COLO668 (cell line): ENCODE measurements around the gene MTRF1.

Experiments
- DNase-seq: peaks from one replicate; lab custom pipeline; 2025; ENCODE audit not compliant: unreplicated experiment; lab: John Stamatoyannopoulos, UW

Gene MTRF1

DNA sequence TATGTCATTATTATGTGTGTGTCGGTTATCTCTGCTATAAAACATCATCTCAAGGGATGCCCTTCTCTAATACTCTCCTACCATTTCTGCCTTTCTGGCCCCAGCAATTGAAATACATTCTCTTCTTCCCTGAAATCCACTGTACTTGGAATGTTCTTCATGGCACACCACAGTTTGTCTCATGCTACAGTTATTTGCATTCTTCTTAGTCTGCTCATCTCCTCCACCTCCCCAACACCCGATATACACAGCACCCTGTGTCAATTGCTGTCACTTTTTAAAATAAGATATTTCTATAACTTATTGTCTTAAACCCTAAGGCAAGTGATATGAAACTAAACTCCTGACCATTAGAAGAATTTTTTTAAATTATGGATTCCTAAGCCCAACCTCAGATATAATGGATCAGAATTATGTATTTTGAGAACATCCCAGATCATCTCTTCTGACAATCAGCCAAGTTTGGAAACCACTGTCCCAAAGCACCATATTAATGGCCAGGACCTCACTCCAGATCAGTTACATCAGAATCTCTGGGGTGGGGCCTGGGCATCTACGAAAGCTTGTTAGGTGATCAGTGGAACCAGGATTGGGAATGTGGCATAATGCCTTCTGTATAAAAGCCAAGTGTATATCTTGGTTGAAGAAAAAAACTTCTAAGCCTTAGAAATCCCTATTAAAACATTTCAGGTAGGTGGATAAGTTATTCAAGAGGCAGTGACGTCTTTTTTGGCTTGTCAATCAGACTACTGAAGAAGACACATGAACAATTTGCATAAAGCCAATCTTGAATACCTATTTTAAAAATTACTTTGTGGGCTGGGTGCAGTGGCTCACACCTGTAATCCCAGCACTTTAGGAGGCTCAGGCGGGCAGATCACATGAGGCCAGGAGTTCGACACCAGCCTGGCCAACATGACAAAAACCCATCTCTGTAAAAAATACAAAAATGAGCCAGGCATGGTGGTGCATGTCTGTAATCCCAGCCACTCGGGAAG is 39.0 kb downstream of the MTRF1 start:
- DNase-seq: no peak

DNA sequence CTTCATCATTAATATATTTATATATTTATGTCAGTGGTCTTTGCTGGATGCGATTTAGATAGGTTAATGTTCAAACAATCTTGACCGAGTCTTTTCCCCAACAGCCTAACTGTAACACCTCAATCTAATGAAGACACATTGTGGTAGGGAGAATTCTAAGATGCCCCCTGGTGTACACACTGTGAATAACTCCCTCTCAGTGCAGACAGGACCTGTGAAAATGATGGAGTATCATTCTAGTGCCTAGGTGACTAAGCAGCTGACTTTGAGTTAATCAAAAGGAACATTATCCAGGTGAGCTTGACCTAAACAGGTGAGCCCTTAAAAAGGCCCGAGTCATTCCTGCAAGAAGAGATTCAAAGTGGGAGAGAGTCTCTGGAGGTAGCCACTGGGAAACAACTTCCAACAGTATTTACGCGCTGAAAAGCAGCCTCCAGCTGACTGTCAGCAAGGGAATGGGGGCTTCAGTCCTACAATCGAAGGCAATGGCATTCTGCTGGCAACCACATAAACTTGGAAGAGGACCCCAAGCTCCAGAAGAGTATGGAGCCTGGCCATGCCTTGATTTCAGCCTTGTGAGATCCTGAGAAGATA is 41.0 kb downstream of the MTRF1 start:
- DNase-seq: peak; percentile 73

DNA sequence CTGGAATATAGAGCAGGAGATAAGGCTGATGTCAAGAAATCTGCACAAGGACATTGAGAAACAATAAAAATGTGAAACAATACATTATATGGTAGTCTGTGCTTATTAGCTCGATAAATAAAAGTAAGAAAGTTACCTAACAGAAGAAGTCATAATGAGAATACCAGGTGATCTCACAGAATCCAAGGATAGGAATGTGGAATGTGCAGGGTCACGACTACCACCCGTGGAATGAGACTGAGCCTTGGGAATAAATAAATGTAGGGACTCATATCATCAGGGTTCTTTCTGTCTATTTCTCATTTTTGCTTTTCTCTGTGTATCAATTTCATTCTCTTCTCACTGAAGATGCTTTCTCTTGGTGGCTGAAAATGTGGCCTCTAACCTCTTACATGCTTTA is 43.0 kb downstream of the MTRF1 start:
- DNase-seq: no peak

DNA sequence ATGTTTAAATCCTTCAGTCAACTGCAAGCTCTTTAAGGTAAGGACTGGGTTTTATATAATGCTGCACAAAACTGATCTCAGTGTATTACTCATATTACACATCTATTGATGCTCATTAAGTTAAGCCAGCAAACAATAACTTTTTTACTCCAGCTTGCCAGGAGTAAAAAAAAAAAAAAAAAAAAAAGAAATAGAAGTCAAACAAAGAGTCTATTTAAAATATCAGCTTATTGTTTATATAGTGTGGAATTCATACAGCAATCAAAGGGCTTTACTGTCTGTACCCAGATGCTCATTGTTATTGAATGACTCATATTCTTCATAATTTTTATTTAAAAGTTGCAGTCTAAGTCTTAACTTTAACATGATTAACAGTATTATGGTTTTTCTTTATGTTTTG is 47.2 kb downstream of the MTRF1 start:
- DNase-seq: no peak

DNA sequence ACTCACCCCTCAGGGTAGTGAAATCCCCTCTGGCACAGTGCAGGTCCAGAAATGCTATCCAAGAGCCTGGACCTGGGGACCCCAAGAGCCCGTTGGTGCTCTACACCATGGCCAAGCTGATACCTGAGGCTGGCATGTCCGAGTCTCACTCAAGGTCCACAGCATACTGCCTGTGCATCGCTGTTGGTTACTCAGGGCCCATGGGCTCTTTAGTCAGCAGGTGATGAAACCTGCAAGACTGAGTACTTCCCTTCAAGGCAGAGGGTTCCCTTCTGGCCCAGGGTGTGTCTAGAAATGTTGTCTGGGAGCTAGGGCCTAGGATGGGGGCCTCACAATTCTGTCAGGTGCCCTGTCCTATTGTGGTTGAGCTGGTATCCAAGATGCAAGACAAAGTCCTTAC is 49.5 kb downstream of the MTRF1 start:
- DNase-seq: no peak

DNA sequence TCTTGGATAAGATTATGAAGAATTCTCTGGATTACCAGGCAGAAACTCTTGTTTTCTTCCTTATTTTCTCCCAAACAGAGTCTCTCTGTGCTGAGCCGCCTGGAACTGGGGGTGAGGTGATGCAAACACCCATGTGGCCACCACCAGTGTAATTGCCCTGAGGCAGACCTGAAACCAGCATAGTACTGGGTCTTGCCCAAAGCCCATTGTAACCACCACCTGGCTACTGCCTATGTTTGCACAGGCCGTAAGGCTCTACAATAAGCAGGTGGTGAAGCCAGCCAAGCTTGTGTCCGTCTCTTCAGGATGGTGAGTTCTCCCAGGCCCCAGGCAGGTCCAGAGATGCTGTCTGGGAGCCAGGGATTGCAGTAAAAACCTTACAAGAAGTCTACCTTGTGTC is 50.1 kb downstream of the MTRF1 start:
- peak; percentile 92 for DNase-seq

DNA sequence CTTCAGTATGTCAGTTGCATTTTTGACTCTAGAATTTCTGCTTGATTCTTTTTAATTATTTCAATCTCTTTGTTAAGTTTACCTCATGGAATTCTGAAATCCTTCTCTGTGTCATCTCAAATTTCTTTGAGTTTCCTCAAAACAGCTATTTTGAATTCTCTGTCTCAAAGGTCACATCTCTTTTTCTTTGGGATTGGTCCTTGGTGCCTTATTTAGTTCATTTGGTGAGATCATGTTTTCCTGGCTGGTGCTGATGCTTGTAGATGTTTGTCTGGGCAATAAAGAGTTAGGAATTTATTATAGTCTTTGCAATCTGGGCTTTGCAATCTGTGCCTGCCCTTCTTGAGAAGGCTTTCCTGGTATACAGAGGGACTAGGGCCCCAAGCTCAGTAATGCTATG is 50.5 kb downstream of the MTRF1 start:
- no peak for DNase-seq

DNA sequence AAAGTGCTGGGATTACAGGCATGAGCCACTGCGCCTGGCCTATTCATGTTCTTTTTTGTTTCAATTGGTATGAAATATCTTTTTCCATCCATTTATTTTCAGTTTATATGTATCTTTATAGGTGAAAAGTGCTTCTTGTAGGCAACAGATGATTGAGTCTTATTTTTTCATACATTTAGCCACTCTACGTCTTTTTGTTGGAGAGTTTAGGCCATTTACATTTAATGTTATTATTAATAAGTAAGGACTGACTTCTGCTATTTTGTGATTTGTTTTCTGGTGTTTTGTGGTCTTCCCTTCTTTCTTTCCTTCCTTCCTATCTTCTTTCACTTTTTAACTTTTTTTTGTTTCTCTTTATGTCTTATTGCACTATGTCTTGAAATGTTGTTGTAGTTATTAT is 52.3 kb downstream of the MTRF1 start:
- no peak for DNase-seq

DNA sequence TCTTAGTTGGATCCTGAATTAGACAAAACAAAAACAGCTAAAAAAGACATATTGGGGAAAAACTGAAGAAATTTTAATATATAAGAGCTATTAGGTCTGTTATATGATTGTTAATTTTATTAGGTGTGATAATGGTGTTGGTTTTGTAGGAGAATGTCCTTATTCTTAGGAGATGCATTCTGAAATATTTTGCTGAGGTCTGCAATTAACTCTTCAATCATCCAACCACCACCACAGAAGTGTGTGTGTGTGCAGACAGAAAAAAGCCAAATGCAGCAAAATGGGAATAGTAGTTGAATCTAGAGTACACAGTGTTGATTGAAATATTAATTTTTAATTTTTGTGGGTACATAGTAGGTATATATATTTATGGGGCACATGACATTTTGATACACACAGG is 56.9 kb downstream of the MTRF1 start:
- no peak for DNase-seq

DNA sequence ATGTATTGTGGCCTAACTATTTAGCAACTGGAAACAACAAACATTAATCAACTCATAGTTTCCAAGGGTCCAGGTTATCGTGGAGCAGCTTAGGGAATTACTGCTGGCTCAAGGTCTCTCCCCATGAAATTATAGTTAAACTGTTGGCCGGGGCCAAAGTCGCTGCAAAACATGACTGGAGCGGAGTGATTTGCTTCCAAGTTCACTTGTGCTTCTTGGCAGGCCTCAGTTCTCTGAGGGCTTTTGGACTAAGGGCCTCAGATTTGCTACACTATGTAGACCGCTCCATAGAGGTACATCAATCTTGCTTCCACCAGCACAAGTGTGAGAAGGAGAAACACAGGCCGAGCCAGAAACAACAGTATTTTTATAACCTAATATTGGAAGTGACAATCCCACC is 59.6 kb downstream of the MTRF1 start:
- no peak for DNase-seq

DNA sequence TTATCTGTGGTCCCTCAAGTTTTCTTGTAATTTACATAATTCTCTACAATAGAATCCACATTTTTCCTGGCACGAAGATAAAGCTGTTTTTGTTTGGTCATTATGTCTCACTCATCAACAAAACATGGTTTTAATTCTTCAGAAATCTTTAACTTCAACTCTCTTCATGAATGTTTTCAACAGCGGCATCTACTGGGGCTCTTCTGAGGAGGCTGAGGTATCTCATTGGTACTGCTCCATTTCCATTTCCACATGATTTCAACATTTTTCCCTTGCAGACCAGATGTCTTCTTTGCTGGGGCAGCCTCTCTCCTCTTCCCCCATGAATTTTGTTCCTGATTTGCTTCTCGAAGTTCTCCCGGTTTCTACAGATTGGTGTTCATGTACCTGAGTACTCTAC is 63.2 kb downstream of the MTRF1 start:
- no peak for DNase-seq

DNA sequence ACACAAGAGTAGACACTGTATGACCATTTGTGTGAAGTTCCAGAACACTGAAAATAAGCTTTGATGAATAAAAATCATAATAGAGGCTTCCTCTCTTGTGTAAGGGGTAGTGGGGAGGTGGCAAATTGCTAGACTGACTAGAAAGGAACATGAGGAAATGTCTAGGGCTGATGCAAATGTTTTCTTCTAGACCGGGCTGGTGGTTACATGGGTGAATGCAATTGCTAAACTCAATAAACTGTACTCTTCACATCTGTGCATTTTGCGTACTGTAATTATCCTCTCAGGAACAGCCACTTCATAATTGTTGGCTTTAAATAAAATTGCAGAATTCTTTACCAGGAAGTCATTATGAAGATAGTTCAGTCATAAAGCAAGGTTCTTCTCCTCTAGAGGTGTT is 63.9 kb downstream of the MTRF1 start:
- DNase-seq: no peak

DNA sequence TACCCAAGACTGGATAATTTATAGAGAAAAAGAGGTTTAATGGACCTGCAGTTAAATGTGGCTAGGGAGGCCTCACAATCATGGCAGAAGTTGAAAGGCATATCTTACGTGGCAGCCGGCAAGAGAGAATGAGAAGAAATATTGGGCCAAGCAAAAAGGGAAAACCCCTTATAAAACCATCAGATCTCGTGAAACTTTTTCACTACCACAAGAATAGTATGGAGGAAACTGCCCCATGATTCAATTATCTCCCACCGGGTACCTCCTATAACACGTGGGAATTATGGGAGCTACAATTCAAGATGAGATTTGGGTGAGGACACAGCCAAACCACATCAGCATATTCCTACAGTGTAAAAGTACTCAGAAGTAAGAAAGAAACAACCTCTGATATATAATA is 64.3 kb downstream of the MTRF1 start:
- no peak for DNase-seq

DNA sequence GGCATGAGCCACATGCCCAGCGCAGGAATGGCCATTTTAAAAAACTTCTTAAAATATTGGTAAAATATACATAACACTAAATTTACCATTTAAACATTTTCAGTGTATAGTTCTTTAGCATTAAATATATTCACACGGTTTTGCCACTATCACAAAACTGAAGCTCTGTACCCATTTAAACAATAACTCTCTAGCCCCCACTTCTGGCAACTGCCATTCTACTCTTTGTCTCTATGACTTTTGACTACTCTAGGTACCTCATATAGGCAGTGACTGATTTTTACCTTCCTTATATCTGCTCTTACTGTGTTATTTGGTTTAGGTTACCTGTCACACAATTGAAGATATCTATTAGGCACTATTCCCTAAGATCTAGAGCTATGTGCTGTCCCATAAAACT is 66.8 kb downstream of the MTRF1 start:
- no peak for DNase-seq

DNA sequence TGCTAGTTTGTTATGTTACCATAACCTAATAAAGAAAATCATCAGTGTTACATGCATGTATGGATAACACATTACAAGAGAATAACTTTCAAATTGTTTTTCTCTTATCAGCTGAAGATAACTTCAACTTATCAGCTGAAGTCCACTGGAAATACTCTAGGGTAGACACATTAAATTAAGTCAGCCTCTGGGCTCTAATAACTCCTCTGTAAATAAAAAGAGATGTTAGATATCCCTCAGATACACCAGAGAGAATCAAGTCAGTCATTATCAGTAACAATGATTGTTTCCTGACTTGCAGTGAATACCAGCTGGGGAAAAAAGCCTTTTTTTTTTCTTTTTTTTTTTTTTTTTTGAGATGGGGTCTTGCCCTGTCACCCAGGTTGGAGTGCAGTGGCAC is 67.4 kb downstream of the MTRF1 start:
- DNase-seq: no peak

DNA sequence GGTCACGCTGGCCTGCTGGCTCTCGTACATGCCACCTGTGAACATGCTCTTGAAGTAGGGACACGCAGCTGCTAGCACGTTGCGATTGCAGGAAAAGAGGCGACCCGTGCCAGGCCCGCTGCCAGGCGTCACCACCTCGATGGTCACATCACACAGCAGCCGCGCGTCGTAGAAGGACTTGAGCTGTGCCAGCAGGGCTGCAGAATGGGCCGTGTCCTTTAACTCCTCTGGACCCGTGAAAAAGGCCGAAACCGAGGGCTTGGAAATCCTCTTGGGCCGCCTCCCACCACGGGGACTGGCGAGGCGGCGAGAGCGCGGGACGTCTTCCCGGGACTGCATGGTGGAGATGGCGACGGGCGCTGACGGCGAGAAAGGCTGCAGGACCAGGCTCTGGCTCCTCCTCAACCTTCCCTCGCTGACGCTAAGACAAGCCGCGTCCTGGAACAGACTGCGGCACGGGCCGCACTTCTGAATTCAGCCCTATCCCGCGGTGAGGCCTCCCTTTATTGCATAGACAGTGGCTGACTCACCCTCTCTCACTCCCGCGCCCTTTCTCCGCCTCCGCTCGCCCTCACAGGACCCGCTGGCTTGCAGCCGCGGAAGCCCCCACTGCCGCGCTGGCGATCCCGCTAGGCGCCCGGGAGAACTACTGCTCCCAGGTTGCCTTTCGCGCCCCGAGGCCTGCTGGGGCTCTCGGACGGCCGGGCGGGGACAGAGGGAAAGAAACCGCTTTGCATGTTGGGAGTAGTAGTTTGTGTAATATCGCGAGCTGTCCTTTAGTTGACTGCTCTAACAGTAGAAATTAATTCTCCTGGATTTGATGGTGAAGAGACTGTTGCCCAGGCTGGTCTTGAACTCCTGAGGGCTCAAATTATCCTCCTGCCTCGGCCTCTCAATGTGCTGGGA is 69.2 kb downstream of the MTRF1 start, which contains the start of gene KBTBD7:
Gene KBTBD7 (minus strand): TSS at position 651 of the 906 bp plus-strand sequence. CDS start 312 bp downstream, at position 339.
- DNase-seq: peak; percentile 99

DNA sequence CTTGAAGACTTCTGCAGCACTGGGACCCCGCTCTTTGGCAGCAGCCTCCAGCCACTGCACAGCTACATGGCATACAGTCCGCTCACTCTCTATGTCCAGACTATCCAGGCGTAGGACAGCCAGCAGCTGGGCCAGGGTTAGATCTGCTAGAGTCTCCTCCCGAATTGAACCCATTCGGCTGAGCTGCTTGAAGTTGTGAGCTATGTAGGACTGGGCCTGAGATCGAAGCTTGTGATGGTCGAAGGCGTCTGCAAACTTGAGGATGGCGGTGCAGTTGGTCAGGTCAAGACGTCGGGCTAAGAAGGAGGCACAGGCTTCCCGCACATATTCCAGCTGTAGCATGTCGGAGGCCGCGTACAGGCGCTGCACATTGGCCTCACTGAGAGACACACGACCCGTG is 69.9 kb downstream of the MTRF1 start:
- DNase-seq: no peak

DNA sequence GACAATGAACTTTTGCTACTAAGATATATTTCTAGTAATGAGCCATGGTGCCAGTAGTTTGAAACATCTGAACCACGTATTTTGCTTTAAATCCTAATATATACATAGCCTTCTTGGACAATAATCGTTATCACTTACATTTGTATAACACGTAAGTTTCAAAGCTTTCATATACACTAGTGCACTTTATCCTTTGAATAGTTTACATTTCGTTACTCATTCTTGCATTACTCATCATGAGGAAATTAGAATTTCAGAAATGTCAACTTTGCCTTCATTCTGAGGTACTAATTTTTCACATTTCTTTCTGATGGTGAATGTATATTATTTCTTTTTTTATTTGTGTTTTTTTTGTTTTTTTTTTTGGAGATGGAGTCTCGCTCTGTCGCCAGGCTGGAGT is 74.8 kb downstream of the MTRF1 start:
- DNase-seq: no peak

DNA sequence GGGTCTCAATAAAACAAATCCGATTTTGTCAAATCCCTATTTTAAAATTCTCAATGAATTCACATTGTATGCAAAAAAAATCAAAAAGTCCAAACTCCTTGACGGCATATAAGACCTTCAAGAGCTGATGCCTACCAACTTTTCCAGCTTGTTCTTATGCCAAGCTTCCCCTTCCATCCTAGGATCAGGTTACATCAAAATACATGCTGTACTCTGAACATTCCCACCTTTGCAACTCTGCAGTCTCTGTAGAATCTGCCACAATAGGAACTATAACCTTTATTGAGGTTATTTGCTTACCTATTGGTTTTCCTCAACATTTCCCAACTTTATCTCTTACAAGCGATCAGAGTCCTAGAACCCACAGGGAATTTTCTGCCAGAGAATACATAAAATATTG is 76.9 kb downstream of the MTRF1 start:
- DNase-seq: no peak

DNA sequence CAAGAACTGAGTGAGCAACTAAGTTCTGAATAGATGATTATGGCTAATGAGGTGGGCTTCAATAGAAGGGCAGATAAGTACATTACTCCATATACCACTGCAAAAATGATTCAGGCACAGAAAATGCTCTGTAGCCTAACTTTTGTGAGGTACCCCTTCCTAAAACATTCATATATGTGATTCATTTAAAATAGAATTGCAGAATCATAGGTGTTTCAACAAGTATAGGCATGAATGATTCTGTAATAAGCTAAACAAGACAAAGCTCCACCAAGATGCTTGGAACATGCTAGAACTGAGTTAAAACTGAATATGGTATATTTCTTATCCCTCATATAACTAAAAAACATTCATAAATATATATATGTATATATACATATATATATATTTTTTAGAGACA is 81.1 kb downstream of the MTRF1 start:
- no peak for DNase-seq

DNA sequence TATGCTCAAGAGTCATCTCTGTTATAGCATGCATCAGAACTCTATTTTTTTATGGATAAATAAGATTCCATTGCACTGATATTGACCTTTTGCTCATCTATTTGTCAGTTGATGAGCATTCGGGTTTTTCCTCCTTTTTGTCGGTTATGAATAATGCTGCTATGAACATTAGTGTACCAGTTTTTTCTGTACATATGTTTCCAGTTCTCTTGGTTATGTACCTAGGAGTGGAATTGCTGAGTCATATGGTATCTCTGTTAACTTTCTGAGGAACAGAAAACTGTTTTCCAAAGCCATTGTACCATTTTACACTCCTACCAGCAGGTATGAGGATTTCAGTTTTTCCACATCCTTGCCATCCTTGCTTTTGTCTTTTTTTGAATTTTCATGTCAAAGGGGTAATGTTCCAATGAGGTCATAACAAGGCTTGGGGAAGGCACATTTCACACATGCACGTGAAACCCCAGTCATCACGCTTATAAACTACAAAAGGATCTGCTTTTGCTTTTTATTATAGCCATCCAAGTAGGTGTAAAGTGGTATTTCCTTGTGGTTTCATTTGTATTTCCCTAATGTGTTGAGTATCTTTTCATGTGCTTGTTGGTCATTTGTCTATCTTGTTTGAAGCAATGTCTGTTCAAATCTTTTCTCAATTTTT is 83.7 kb downstream of the MTRF1 start:
- no peak for DNase-seq
